Measurements from ENCODE around the gene STYK1.

Gene STYK1

GRCh38 chr12:10716704-10717315 lies 43.0 kb upstream of the STYK1 start:
- Histone ChIP-seq H3K14ac (ENCODE audit: low read length) (no peak overlapping the region), H3K4ac (ENCODE audit: low read depth, low read length) (no peak overlapping the region), H3K4me3 (ENCODE audit: low read depth, low read length) (no peak overlapping the region), H3K9me3 (ENCODE audit: insufficient read depth, low read depth, low read length) (no peaks in the 10 kb centered on the region), H3K18ac (ENCODE audit: low read length) (no peak overlapping the region), H4K91ac (ENCODE audit: low read depth, low read length) (no peak overlapping the region), H2AK5ac (ENCODE audit: low read length) (no peak overlapping the region), H2BK12ac (ENCODE audit: low read length) (no peak overlapping the region), H3K79me1 (ENCODE audit: low read length) (peaks cover 2% of the 10 kb centered on the region), H3K9ac (ENCODE audit: low read length) (no peak overlapping the region), H3K36me3 (ENCODE audit: control insufficient read depth in 1 of 2, insufficient read depth in 2 of 2, low read length in 2 of 2) (peaks cover 7 to 8% of the 10 kb centered on the region in 2 experiments), H3K27ac (ENCODE audit: low read depth, low read length) (peak overlapping the region; percentile 66), H4K8ac (ENCODE audit: low read depth, low read length) (no peak overlapping the region), H3K79me2 (ENCODE audit: control insufficient read depth, insufficient read depth, low read length, poor library complexity) (no peaks in the 10 kb centered on the region), H3K4me2 (ENCODE audit: low read length) (peak overlapping the region; percentile 24), H3K27me3 (ENCODE audit: insufficient read depth, low read length) (no peaks in the 10 kb centered on the region), H2BK5ac (ENCODE audit: low read depth, low read length, poor library complexity) (no peak overlapping the region), H3K4me1 (ENCODE audit: control insufficient read depth in 1 of 2, insufficient read depth in 2 of 2, low read length in 2 of 2) (peaks cover 3 to 13% of the 10 kb centered on the region in 2 experiments), H3K23ac (ENCODE audit: low read length) (no peak overlapping the region), H4K12ac (ENCODE audit: low read depth, low read length) (no peak overlapping the region), H2AFZ (ENCODE audit: insufficient read depth, low read length, poor library complexity) (no peak overlapping the region), H2BK120ac (ENCODE audit: insufficient read depth, low read length, poor library complexity) (no peak overlapping the region)
- peak; percentile 79 to 87 for DNase-seq
- WGBS (ENCODE audit: extremely low coverage, insufficient coverage, insufficient read length): no CpG with 5 or more reads among the region's 6 CpGs

- H3K9me3 ChIP-seq (ENCODE audit: insufficient read depth, low read depth, low read length): no peaks in the 10 kb centered on the region
- peak overlapping the region; percentile 66 for H3K27ac ChIP-seq (ENCODE audit: low read depth, low read length)
- H3K18ac ChIP-seq (ENCODE audit: low read length): no peak overlapping the region
- WGBS (ENCODE audit: extremely low coverage, insufficient coverage, insufficient read length): no CpG with 5 or more reads among the region's 4 CpGs
- no peak overlapping the region for H4K8ac ChIP-seq (ENCODE audit: low read depth, low read length)
- H3K79me1 ChIP-seq (ENCODE audit: low read length): peaks cover 2% of the 10 kb centered on the region
- no peak overlapping the region for H3K4ac ChIP-seq (ENCODE audit: low read depth, low read length)
- no peak for DNase-seq
- no peak overlapping the region for H2BK5ac ChIP-seq (ENCODE audit: low read depth, low read length, poor library complexity)
- H3K79me2 ChIP-seq (ENCODE audit: control insufficient read depth, insufficient read depth, low read length, poor library complexity): no peaks in the 10 kb centered on the region
- no peak overlapping the region for H2BK12ac ChIP-seq (ENCODE audit: low read length)
- no peak overlapping the region for H4K12ac ChIP-seq (ENCODE audit: low read depth, low read length)
- H3K4me2 ChIP-seq (ENCODE audit: low read length): peak overlapping the region; percentile 24
- no peak overlapping the region for H3K9ac ChIP-seq (ENCODE audit: low read length)
- no peak overlapping the region for H3K23ac ChIP-seq (ENCODE audit: low read length)
- peaks cover 7 to 8% of the 10 kb centered on the region in 2 experiments for H3K36me3 ChIP-seq (ENCODE audit: control insufficient read depth in 1 of 2, insufficient read depth in 2 of 2, low read length in 2 of 2)
- H4K91ac ChIP-seq (ENCODE audit: low read depth, low read length): no peak overlapping the region
- peaks cover 3 to 10% of the 10 kb centered on the region in 2 experiments for H3K4me1 ChIP-seq (ENCODE audit: control insufficient read depth in 1 of 2, insufficient read depth in 2 of 2, low read length in 2 of 2)
- no peak overlapping the region for H3K14ac ChIP-seq (ENCODE audit: low read length)
- H2BK120ac ChIP-seq (ENCODE audit: insufficient read depth, low read length, poor library complexity): no peak overlapping the region
- no peaks in the 10 kb centered on the region for H3K27me3 ChIP-seq (ENCODE audit: insufficient read depth, low read length)
- H2AFZ ChIP-seq (ENCODE audit: insufficient read depth, low read length, poor library complexity): no peak overlapping the region
- no peak overlapping the region for H2AK5ac ChIP-seq (ENCODE audit: low read length)
- no peak overlapping the region for H3K4me3 ChIP-seq (ENCODE audit: low read depth, low read length)
Measured at GRCh38 chr12:10716277-10716676, 42.4 kb upstream of the STYK1 start.

- Histone ChIP-seq H4K12ac (ENCODE audit: low read depth, low read length) (no peak overlapping the region), H3K9me3 (ENCODE audit: insufficient read depth, low read depth, low read length) (no peaks in the 10 kb centered on the region), H4K91ac (ENCODE audit: low read depth, low read length) (no peak overlapping the region), H3K4ac (ENCODE audit: low read depth, low read length) (no peak overlapping the region), H3K14ac (ENCODE audit: low read length) (no peak overlapping the region), H3K4me3 (ENCODE audit: low read depth, low read length) (no peak overlapping the region), H2BK5ac (ENCODE audit: low read depth, low read length, poor library complexity) (no peak overlapping the region), H3K18ac (ENCODE audit: low read length) (no peak overlapping the region), H2AK5ac (ENCODE audit: low read length) (no peak overlapping the region), H2BK12ac (ENCODE audit: low read length) (no peak overlapping the region), H3K9ac (ENCODE audit: low read length) (no peak overlapping the region), H3K79me1 (ENCODE audit: low read length) (peaks cover 2% of the 10 kb centered on the region), H2BK120ac (ENCODE audit: insufficient read depth, low read length, poor library complexity) (no peak overlapping the region), H3K27me3 (ENCODE audit: insufficient read depth, low read length) (no peaks in the 10 kb centered on the region), H3K4me2 (ENCODE audit: low read length) (no peak overlapping the region), H3K4me1 (ENCODE audit: control insufficient read depth in 1 of 2, insufficient read depth in 2 of 2, low read length in 2 of 2) (peaks cover 3 to 8% of the 10 kb centered on the region in 2 experiments), H4K8ac (ENCODE audit: low read depth, low read length) (no peak overlapping the region), H3K36me3 (ENCODE audit: control insufficient read depth in 1 of 2, insufficient read depth in 2 of 2, low read length in 2 of 2) (peaks cover 8% of the 10 kb centered on the region in 2 experiments), H3K23ac (ENCODE audit: low read length) (no peak overlapping the region), H3K79me2 (ENCODE audit: control insufficient read depth, insufficient read depth, low read length, poor library complexity) (no peaks in the 10 kb centered on the region), H2AFZ (ENCODE audit: insufficient read depth, low read length, poor library complexity) (no peak overlapping the region), H3K27ac (ENCODE audit: low read depth, low read length) (no peak overlapping the region)
- no CpG with 5 or more reads among the region's 6 CpGs for WGBS (ENCODE audit: extremely low coverage, insufficient coverage, insufficient read length)
- DNase-seq: no peak
Measured at GRCh38 chr12:10715491-10715890, 41.6 kb upstream of the STYK1 start.

GRCh38 chr12:10709808-10710207 lies 36.0 kb upstream of the STYK1 start:
- no peaks in the 10 kb centered on the region for H3K79me1 ChIP-seq (ENCODE audit: low read length)
- H2BK12ac ChIP-seq (ENCODE audit: low read length): no peak overlapping the region
- no peak overlapping the region for H4K91ac ChIP-seq (ENCODE audit: low read depth, low read length)
- no peak overlapping the region for H2AK5ac ChIP-seq (ENCODE audit: low read length)
- no CpG with 5 or more reads among the region's 16 CpGs for WGBS (ENCODE audit: extremely low coverage, insufficient coverage, insufficient read length)
- no peak overlapping the region for H2AFZ ChIP-seq (ENCODE audit: insufficient read depth, low read length, poor library complexity)
- no peak overlapping the region for H2BK120ac ChIP-seq (ENCODE audit: insufficient read depth, low read length, poor library complexity)
- no peak overlapping the region for H3K18ac ChIP-seq (ENCODE audit: low read length)
- H3K27ac ChIP-seq (ENCODE audit: low read depth, low read length): no peak overlapping the region
- H3K4me3 ChIP-seq (ENCODE audit: low read depth, low read length): no peak overlapping the region
- H2BK5ac ChIP-seq (ENCODE audit: low read depth, low read length, poor library complexity): no peak overlapping the region
- H3K4ac ChIP-seq (ENCODE audit: low read depth, low read length): no peak overlapping the region
- H3K4me1 ChIP-seq (ENCODE audit: control insufficient read depth in 1 of 2, insufficient read depth in 2 of 2, low read length in 2 of 2): no peaks in the 10 kb centered on the region
- H4K8ac ChIP-seq (ENCODE audit: low read depth, low read length): no peak overlapping the region
- no peaks in the 10 kb centered on the region for H3K79me2 ChIP-seq (ENCODE audit: control insufficient read depth, insufficient read depth, low read length, poor library complexity)
- H3K9me3 ChIP-seq (ENCODE audit: insufficient read depth, low read depth, low read length): peaks cover 2% of the 10 kb centered on the region
- H3K23ac ChIP-seq (ENCODE audit: low read length): no peak overlapping the region
- H3K4me2 ChIP-seq (ENCODE audit: low read length): no peak overlapping the region
- H3K9ac ChIP-seq (ENCODE audit: low read length): no peak overlapping the region
- peaks cover 9 to 15% of the 10 kb centered on the region in 2 experiments for H3K36me3 ChIP-seq (ENCODE audit: control insufficient read depth in 1 of 2, insufficient read depth in 2 of 2, low read length in 2 of 2)
- H3K27me3 ChIP-seq (ENCODE audit: insufficient read depth, low read length): no peaks in the 10 kb centered on the region
- no peak for DNase-seq
- no peak overlapping the region for H4K12ac ChIP-seq (ENCODE audit: low read depth, low read length)
- H3K14ac ChIP-seq (ENCODE audit: low read length): no peak overlapping the region
